Right lobe of liver (tissue), 4 donors: ENCODE measurements around the gene CNNM1.

Experiments used
- POLR2A ChIP-seq: fragments of 450-650 bp; IDR thresholded peaks from one replicate; pipeline ENCODE4 v1.6.1; 2017; ENCODE audit warnings: antibody characterized with exemption, mild to moderate bottlenecking
- TF ChIP-seq, protein P1 (sequence below), 4 donors: fragments of 200-600 bp in 3 of 4; fragments of 450-650 bp in 1 of 4; IDR thresholded peaks; one replicate each; pipeline versions ENCODE4 v1.5.1 to v1.8.0; 2016 to 2022; ENCODE audit warnings: antibody characterized with exemption in 4 of 4, mild to moderate bottlenecking in 2 of 4
- donor health status: DM: no; HTN: no; CAD: no.
- donor health status: DM: no; HTN: no; CAD: no.
- donor health status: DM: no; HTN: yes; CAD: no.

DNA sequence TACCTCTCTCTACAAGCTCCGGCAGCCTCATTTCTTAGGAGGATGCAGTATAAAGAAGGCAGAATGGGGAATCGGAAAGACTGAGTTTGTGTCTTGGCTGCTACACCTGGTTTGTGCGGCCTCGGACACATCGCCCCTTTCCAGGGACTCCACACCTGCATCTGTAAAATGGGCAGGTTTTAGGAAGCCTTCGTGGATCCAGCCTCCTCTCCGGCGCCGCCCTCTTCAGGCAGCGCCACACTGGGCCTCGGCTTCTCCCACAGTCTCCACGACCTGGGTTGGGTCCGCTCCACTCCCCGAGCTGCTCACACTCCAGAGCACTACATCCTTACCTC is 100.9 kb downstream of the CNNM1 start:
- TF ChIP-seq, protein P1, sequence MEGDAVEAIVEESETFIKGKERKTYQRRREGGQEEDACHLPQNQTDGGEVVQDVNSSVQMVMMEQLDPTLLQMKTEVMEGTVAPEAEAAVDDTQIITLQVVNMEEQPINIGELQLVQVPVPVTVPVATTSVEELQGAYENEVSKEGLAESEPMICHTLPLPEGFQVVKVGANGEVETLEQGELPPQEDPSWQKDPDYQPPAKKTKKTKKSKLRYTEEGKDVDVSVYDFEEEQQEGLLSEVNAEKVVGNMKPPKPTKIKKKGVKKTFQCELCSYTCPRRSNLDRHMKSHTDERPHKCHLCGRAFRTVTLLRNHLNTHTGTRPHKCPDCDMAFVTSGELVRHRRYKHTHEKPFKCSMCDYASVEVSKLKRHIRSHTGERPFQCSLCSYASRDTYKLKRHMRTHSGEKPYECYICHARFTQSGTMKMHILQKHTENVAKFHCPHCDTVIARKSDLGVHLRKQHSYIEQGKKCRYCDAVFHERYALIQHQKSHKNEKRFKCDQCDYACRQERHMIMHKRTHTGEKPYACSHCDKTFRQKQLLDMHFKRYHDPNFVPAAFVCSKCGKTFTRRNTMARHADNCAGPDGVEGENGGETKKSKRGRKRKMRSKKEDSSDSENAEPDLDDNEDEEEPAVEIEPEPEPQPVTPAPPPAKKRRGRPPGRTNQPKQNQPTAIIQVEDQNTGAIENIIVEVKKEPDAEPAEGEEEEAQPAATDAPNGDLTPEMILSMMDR (IDR thresholded peaks at IDR 0.05): no peak
- TF ChIP-seq POLR2A: no peak
